GM19240 (cell line): Measurements from ENCODE around the gene CDHR1.
"Not testable (repeated sequence)": the region's sequence is repeated elsewhere in the genome, so short reads cannot be mapped to it uniquely, and the experiment has no call there.

Source experiments
- DNase-seq: peaks from one replicate; pipeline ENCODE4 v3.0.0; 2011; ENCODE audit warnings: low spot score; ENCODE audit not compliant: insufficient read length

The CDHR1 gene

GRCh38 chr10:84173501-84173929 is 20.8 kb upstream of the CDHR1 start, which contains the start of gene GPR15LG:
TSS of gene GPR15LG (plus strand) at chr10:84173801. CDS start at chr10:84173852, 51 bp downstream.
- no peak for DNase-seq

GRCh38 chr10:84175436-84175835 is 18.9 kb upstream of the CDHR1 start:
- DNase-seq: no peak

GRCh38 chr10:84176351-84176750 is 18.0 kb upstream of the CDHR1 start:
- no peak for DNase-seq

- DNase-seq: no peak
Measured at GRCh38 chr10:84176836-84177474, 17.4 kb upstream of the CDHR1 start.

GRCh38 chr10:84177541-84178141 is 16.7 kb upstream of the CDHR1 start:
- DNase-seq: no peak

GRCh38 chr10:84178160-84178609 is 16.2 kb upstream of the CDHR1 start:
- no peak for DNase-seq

GRCh38 chr10:84179059-84179710 is 15.2 kb upstream of the CDHR1 start:
- DNase-seq: no peak

- not testable (repeated sequence) for DNase-seq
Measured at GRCh38 chr10:84180386-84180785, 14.0 kb upstream of the CDHR1 start.

GRCh38 chr10:84181631-84182030 is 12.7 kb upstream of the CDHR1 start:
- DNase-seq: no peak

- DNase-seq: no peak
Measured at GRCh38 chr10:84184517-84184916, 9.8 kb upstream of the CDHR1 start.

- DNase-seq: no peak
Measured at GRCh38 chr10:84185526-84186175, 8.7 kb upstream of the CDHR1 start.

GRCh38 chr10:84188815-84189214 is 5.5 kb upstream of the CDHR1 start:
- no peak for DNase-seq

- no peak for DNase-seq
Measured at GRCh38 chr10:84190621-84191020, 3.7 kb upstream of the CDHR1 start.

GRCh38 chr10:84191106-84191505 is 3.2 kb upstream of the CDHR1 start:
- no peak for DNase-seq

GRCh38 chr10:84193327-84193726 is 1.0 kb upstream of the CDHR1 start:
- DNase-seq: no peak

GRCh38 chr10:84193846-84194423 is 402 bp upstream of the CDHR1 start:
- DNase-seq: no peak

GRCh38 chr10:84195044-84195830 is 900 bp downstream of the CDHR1 start:
- no peak for DNase-seq

GRCh38 chr10:84196083-84196482 is 1.7 kb downstream of the CDHR1 start:
- DNase-seq: no peak

GRCh38 chr10:84196941-84197340 is 2.6 kb downstream of the CDHR1 start:
- no peak for DNase-seq

GRCh38 chr10:84197643-84198042 is 3.3 kb downstream of the CDHR1 start:
- DNase-seq: no peak
